GM23338 (cell line): ENCODE data around the gene PLCH2.

Source experiments
- EZH2 ChIP-seq: fragments of 200-600 bp; sonication (generic); IDR thresholded peaks from one replicate; pipeline ENCODE4 v1.8.0; 2017; ENCODE audit warnings: antibody characterized with exemption, mild to moderate bottlenecking, low read depth; ENCODE audit not compliant: unreplicated experiment
- EZH2phosphoT487 ChIP-seq: fragments of 200-600 bp; sonication (generic); IDR thresholded peaks from one replicate; pipeline ENCODE4 v1.8.1; 2018; ENCODE audit warnings: antibody characterized with exemption; ENCODE audit not compliant: unreplicated experiment
- NANOG ChIP-seq: IDR thresholded peaks from 2 replicates; pipeline ENCODE4 v1.6.1; 2016; ENCODE audit warnings: antibody characterized with exemption, borderline replicate concordance
- POLR2AphosphoS5 ChIP-seq: IDR thresholded peaks from 2 replicates; pipeline ENCODE4 v1.6.1; 2016; ENCODE audit warnings: antibody characterized with exemption, low read depth
- ZNF114 ChIP-seq: fragments of 250-450 bp; sonication (Bioruptor Pico); IDR thresholded peaks from 2 replicates; pipeline ENCODE4 v1.5.0; 2020; ENCODE audit warnings: mild to moderate bottlenecking, moderate library complexity
- ZNF331 ChIP-seq: fragments of 250-450 bp; sonication (Bioruptor Pico); IDR thresholded peaks from 2 replicates; pipeline ENCODE4 v1.5.0; 2020; ENCODE audit warnings: low read depth, mild to moderate bottlenecking, moderate library complexity
- TF ChIP-seq, protein P1 (sequence below), 2 experiments: fragments of 200-600 bp in 1 of 2; sonication (generic) in 1 of 2; conservative IDR thresholded peaks; 2 replicates each; pipeline versions ENCODE4 v1.5.1 to v1.6.1; 2016 to 2017; ENCODE audit warnings: antibody characterized with exemption in 2 of 2, low read depth in 2 of 2, mild to moderate bottlenecking in 2 of 2, moderate library complexity in 1 of 2
- TF ChIP-seq, protein P2 (sequence below): IDR thresholded peaks from one replicate; pipeline ENCODE4 v1.6.1; 2018; ENCODE audit warnings: antibody characterized with exemption; ENCODE audit not compliant: unreplicated experiment
- TF ChIP-seq, protein P3 (sequence below): IDR thresholded peaks from 2 replicates; pipeline ENCODE4 v1.6.1; 2016; ENCODE audit warnings: antibody characterized with exemption

DNA sequence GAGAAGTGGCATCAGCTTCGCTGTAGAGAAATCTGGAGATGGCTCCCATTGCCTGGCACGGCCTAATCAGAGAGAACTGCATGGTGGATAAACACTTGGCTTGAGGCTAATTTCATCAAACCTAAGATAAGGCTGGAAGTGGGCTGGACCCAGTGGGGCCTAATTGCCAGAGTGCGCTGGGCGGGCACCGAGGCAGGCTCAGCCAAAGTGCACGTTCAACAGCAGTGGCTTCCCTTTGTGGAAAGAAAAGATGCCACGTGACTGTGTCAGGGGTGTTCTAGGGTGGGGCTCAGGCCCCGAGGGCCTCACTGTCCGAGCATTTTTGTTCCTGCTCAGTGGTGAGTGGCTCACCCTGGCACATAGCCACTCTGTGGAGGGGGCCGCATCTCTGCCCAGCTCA lies 5.8 kb downstream of the PLCH2 start:
- TF ChIP-seq, protein P1, sequence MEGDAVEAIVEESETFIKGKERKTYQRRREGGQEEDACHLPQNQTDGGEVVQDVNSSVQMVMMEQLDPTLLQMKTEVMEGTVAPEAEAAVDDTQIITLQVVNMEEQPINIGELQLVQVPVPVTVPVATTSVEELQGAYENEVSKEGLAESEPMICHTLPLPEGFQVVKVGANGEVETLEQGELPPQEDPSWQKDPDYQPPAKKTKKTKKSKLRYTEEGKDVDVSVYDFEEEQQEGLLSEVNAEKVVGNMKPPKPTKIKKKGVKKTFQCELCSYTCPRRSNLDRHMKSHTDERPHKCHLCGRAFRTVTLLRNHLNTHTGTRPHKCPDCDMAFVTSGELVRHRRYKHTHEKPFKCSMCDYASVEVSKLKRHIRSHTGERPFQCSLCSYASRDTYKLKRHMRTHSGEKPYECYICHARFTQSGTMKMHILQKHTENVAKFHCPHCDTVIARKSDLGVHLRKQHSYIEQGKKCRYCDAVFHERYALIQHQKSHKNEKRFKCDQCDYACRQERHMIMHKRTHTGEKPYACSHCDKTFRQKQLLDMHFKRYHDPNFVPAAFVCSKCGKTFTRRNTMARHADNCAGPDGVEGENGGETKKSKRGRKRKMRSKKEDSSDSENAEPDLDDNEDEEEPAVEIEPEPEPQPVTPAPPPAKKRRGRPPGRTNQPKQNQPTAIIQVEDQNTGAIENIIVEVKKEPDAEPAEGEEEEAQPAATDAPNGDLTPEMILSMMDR (conservative IDR thresholded peaks at IDR 0.05; ENCODE audit: low read depth in 2 of 2) = no peak
- TF ChIP-seq POLR2AphosphoS5 = no peak
- no peak for TF ChIP-seq EZH2
- no peak for TF ChIP-seq EZH2phosphoT487
- TF ChIP-seq, protein P2, sequence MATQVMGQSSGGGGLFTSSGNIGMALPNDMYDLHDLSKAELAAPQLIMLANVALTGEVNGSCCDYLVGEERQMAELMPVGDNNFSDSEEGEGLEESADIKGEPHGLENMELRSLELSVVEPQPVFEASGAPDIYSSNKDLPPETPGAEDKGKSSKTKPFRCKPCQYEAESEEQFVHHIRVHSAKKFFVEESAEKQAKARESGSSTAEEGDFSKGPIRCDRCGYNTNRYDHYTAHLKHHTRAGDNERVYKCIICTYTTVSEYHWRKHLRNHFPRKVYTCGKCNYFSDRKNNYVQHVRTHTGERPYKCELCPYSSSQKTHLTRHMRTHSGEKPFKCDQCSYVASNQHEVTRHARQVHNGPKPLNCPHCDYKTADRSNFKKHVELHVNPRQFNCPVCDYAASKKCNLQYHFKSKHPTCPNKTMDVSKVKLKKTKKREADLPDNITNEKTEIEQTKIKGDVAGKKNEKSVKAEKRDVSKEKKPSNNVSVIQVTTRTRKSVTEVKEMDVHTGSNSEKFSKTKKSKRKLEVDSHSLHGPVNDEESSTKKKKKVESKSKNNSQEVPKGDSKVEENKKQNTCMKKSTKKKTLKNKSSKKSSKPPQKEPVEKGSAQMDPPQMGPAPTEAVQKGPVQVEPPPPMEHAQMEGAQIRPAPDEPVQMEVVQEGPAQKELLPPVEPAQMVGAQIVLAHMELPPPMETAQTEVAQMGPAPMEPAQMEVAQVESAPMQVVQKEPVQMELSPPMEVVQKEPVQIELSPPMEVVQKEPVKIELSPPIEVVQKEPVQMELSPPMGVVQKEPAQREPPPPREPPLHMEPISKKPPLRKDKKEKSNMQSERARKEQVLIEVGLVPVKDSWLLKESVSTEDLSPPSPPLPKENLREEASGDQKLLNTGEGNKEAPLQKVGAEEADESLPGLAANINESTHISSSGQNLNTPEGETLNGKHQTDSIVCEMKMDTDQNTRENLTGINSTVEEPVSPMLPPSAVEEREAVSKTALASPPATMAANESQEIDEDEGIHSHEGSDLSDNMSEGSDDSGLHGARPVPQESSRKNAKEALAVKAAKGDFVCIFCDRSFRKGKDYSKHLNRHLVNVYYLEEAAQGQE = no peak
- TF ChIP-seq NANOG = no peak
- TF ChIP-seq, protein P3, sequence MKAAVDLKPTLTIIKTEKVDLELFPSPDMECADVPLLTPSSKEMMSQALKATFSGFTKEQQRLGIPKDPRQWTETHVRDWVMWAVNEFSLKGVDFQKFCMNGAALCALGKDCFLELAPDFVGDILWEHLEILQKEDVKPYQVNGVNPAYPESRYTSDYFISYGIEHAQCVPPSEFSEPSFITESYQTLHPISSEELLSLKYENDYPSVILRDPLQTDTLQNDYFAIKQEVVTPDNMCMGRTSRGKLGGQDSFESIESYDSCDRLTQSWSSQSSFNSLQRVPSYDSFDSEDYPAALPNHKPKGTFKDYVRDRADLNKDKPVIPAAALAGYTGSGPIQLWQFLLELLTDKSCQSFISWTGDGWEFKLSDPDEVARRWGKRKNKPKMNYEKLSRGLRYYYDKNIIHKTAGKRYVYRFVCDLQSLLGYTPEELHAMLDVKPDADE = no peak
- TF ChIP-seq ZNF331 (CRISPR knock-in tag) = no peak
- no peak for TF ChIP-seq ZNF114 (CRISPR knock-in tag)
